ENCODE results near the gene RAI1. TPM values are rescaled to one million over a fixed set of nuclear protein-coding genes. Genes with fewer than 3 reads are reported as not detected.
A peak's percentile ranks its signal among the peaks of the same experiment; 100 is the strongest.

The RAI1 gene
- total RNA-seq, 1 experiment from 2014 or later = 7.6 TPM

- in situ Hi-C loops (cut with HindIII; ENCODE audit: low pct_unique_long_range_greater_than_20kb, low sequenced_read_pairs) = no loop called here
- DNase-seq (ENCODE audit: low read depth) = no peak
These were observed 70.3 kb downstream of the RAI1 start for GRCh38 chr17:17751489-17752088.

- DNase-seq (ENCODE audit: low read depth) = peak; percentile 86
- in situ Hi-C loops (cut with HindIII; ENCODE audit: low pct_unique_long_range_greater_than_20kb, low sequenced_read_pairs) = no loop called here
These were observed 71.0 kb downstream of the RAI1 start for GRCh38 chr17:17752089-17752820.

DNA sequence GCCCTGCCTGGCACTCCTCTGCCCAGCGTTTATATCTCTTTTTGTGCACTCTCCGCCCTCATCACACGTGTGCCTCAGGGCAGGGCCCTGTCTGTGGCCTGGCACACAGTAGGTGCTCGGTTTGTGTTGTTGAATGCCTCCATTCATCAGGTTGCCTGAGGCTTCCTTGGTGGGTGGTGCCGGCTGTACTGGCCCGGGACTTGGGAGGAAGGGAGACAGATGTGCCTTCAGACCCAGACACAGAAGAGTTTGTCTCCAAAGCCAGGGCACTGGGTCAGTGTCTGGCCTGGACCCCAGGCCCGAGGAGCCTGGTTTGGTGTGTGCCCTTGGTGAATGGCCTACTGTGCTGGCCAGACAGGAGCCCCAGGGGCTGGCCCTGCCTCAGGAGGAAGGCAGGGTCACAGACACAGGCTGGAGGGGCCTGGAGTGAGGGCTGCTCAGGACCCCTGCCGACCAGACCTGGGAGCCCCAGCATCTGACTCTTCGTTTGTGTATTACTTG, 71.6 kb downstream of the RAI1 start:
- DNase-seq (ENCODE audit: low read depth) = no peak
- in situ Hi-C loops (cut with HindIII; ENCODE audit: low pct_unique_long_range_greater_than_20kb, low sequenced_read_pairs) = no loop called here

- no peak for DNase-seq (ENCODE audit: low read depth)
- in situ Hi-C loops (cut with HindIII; ENCODE audit: low pct_unique_long_range_greater_than_20kb, low sequenced_read_pairs) = no loop called here
These were observed 73.7 kb downstream of the RAI1 start for GRCh38 chr17:17754719-17755686.

DNA sequence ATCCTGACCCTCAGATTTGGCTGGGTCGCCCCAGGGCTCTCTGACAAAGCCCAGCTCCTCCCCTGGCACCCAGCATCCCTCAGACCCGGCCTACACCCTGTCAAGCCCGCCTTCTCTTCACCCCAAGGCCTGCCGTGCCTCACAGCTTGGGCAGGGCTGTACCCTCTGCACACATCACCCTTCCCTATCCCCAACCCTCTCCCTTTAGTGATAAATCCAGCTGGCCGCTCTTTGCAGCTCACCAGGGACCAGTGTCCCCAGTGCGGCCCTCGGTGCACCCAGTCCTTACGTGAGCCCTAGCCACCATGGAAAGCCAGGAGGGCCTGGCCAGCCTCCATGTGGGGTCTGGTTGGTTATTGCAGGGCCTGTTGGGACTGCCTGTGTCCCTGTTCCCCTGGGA, 74.5 kb downstream of the RAI1 start:
- no peak for DNase-seq (ENCODE audit: low read depth)
- in situ Hi-C loops (cut with HindIII; ENCODE audit: low pct_unique_long_range_greater_than_20kb, low sequenced_read_pairs) = no loop called here

GRCh38 chr17:17757391-17757791, 76.1 kb downstream of the RAI1 start:
- in situ Hi-C loops (cut with HindIII; ENCODE audit: low pct_unique_long_range_greater_than_20kb, low sequenced_read_pairs) = no loop called here
- no peak for DNase-seq (ENCODE audit: low read depth)

GRCh38 chr17:17757956-17758845, 76.9 kb downstream of the RAI1 start:
- in situ Hi-C loops (cut with HindIII; ENCODE audit: low pct_unique_long_range_greater_than_20kb, low sequenced_read_pairs) = no loop called here
- no peak for DNase-seq (ENCODE audit: low read depth)

- no peak for DNase-seq (ENCODE audit: low read depth)
- in situ Hi-C loops (cut with HindIII; ENCODE audit: low pct_unique_long_range_greater_than_20kb, low sequenced_read_pairs) = no loop called here
These were observed 77.8 kb downstream of the RAI1 start for GRCh38 chr17:17758941-17759563.

DNA sequence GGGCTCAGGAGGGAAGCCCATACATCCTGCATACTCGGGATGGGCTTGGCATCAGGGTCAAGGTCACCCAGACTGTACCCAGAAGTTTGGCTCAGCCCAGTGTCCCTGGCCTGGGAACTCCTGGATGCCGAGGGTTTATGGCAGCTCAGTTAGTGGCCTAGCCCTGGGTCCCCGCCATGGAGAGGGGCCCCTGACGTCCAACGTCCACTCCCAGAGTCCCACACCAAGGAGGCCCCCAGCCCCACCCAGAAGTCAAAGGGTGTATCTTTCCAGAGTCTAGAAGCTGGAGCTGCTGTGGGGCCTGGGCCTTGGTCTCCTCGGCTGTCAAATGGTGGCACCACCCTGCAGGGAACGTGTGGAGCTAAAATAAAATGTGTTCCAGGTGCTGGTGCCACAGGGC, 79.1 kb downstream of the RAI1 start:
- in situ Hi-C loops (cut with HindIII; ENCODE audit: low pct_unique_long_range_greater_than_20kb, low sequenced_read_pairs) = no loop called here
- DNase-seq (ENCODE audit: low read depth) = no peak

DNA sequence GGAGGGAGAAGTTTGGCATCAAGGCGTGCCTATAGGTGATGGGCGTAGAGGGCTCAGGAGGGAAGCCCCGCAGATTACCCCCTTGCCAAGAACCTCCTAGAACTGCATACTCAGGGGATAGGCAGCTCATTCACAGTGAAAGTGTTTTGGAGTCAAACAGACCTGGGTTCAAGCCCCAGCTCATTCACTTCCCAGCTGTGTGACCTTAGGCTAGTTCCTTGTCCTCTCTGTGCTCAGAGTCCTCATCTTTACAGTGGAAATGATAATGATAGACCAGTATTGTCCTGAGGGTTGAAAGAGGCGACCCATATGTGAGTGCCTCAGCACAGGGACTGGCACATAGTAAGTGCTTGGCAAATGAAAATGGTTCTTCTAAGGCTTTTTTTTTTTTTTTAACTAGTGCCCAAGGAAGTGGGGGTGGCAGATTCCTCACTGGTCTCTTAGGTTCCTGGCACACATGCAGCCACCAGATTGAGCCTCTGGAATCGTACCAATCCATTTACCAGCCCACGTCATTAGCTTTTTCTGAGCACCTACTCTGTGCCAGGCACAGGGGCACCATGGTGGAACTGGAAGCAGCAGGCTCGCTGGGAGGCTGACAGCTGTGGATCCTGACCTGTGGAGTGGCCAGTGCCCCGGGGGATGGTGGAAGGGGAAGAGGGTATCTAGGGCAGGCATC, 79.8 kb downstream of the RAI1 start:
- DNase-seq (ENCODE audit: low read depth) = no peak
- in situ Hi-C loops (cut with HindIII; ENCODE audit: low pct_unique_long_range_greater_than_20kb, low sequenced_read_pairs) = no loop called here

GRCh38 chr17:17761894-17762743, 80.9 kb downstream of the RAI1 start:
- in situ Hi-C loops (cut with HindIII; ENCODE audit: low pct_unique_long_range_greater_than_20kb, low sequenced_read_pairs) = no loop called here
- DNase-seq (ENCODE audit: low read depth) = no peak

GRCh38 chr17:17762744-17763105, 81.5 kb downstream of the RAI1 start:
- in situ Hi-C loops (cut with HindIII; ENCODE audit: low pct_unique_long_range_greater_than_20kb, low sequenced_read_pairs) = no loop called here
- DNase-seq (ENCODE audit: low read depth) = no peak

- in situ Hi-C loops (cut with HindIII; ENCODE audit: low pct_unique_long_range_greater_than_20kb, low sequenced_read_pairs) = no loop called here
These were observed 81.9 kb downstream of the RAI1 start for GRCh38 chr17:17763136-17763535.

GRCh38 chr17:17763734-17764133, 82.5 kb downstream of the RAI1 start:
- in situ Hi-C loops (cut with HindIII; ENCODE audit: low pct_unique_long_range_greater_than_20kb, low sequenced_read_pairs) = no loop called here
- no peak for DNase-seq (ENCODE audit: low read depth)

More at GRCh38 chr17:17763136-17763535, 81.9 kb downstream of the RAI1 start:
- DNase-seq (ENCODE audit: low read depth) = no peak

- no peak for DNase-seq (ENCODE audit: low read depth)
- in situ Hi-C loops (cut with HindIII; ENCODE audit: low pct_unique_long_range_greater_than_20kb, low sequenced_read_pairs) = no loop called here
These were observed 84.3 kb downstream of the RAI1 start for GRCh38 chr17:17765359-17766076.
